Gastroesophageal sphincter (tissue), 3 donors: ENCODE results near the gene RNF144A.

Experiments
- EP300 ChIP-seq: sonication (generic); formaldehyde crosslinking; IDR thresholded peaks from one replicate; pipeline ENCODE4 v1.6.1; 2017; ENCODE audit warnings: antibody characterized with exemption, mild to moderate bottlenecking
- POLR2A ChIP-seq, 2 donors: fragments of 450-650 bp; IDR thresholded peaks; one replicate each; pipeline ENCODE4 v1.6.1; 2017; ENCODE audit warnings: antibody characterized with exemption in 2 of 2, mild to moderate bottlenecking in 2 of 2, moderate library complexity in 1 of 2
- POLR2AphosphoS5 ChIP-seq: sonication (generic); formaldehyde crosslinking; IDR thresholded peaks from one replicate; pipeline ENCODE4 v1.6.1; 2017; ENCODE audit warnings: antibody characterized with exemption
- TF ChIP-seq, protein P1 (sequence below), 4 experiments: fragments of 200-600 bp in 2 of 4; fragments of 450-650 bp in 2 of 4; sonication (generic) in 1 of 4; IDR thresholded peaks; one replicate each; pipeline ENCODE4 v1.5.1; 2017 to 2019; ENCODE audit warnings: antibody characterized with exemption in 4 of 4, mild to moderate bottlenecking in 2 of 4, moderate library complexity in 2 of 4

DNA sequence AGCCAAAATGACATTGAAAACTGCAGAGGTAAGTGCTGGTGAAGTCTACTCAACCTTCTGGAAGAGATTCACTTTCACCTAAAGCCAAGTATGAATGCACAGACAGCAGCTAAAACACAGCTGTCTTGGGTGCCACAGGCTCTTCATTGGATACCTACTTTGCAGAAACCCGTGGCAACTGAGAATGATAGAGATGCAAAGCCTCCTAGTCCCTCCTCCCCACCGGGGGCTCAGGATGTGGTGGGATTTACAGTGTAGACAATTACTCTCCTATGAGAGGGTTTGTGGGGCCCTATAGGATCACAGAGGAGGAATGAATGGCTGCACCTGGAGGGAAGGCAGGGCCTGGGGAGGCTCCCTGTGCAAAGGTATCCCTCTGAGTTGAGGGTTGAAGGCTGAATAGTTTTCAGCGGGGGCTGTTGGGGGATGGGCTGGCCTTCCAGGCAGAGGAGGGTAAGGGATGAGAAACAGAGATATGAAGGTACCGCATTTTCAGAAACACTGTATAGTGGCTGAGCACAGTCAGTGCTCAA is 131.6 kb downstream of the RNF144A start:
- TF ChIP-seq POLR2AphosphoS5 (no peak), EP300 (no peak), POLR2A (IDR thresholded peaks at IDR 0.05) (no peak)
- TF ChIP-seq, protein P1, sequence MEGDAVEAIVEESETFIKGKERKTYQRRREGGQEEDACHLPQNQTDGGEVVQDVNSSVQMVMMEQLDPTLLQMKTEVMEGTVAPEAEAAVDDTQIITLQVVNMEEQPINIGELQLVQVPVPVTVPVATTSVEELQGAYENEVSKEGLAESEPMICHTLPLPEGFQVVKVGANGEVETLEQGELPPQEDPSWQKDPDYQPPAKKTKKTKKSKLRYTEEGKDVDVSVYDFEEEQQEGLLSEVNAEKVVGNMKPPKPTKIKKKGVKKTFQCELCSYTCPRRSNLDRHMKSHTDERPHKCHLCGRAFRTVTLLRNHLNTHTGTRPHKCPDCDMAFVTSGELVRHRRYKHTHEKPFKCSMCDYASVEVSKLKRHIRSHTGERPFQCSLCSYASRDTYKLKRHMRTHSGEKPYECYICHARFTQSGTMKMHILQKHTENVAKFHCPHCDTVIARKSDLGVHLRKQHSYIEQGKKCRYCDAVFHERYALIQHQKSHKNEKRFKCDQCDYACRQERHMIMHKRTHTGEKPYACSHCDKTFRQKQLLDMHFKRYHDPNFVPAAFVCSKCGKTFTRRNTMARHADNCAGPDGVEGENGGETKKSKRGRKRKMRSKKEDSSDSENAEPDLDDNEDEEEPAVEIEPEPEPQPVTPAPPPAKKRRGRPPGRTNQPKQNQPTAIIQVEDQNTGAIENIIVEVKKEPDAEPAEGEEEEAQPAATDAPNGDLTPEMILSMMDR (IDR thresholded peaks at IDR 0.05) = no peak
